Body of pancreas (tissue), 4 donors: ENCODE measurements around the gene SYT9.

ENCODE experiments used
- CTCF ChIP-seq, 7 experiments: fragments of 450-650 bp in 4 of 7; fragments of 200-600 bp in 3 of 7; sonication (generic) in 3 of 7; IDR thresholded peaks; one replicate each; pipeline ENCODE4 v1.5.1; 2016 to 2019; ENCODE audit warnings: antibody characterized with exemption in 7 of 7
- POLR2A ChIP-seq, 3 donors: fragments of 450-650 bp; IDR thresholded peaks; one replicate each; pipeline ENCODE4 v1.6.1; 2016; ENCODE audit warnings: antibody characterized with exemption in 3 of 3, mild to moderate bottlenecking in 2 of 3

GRCh38 chr11:7486098-7486780 lies 234.5 kb downstream of the SYT9 start:
- TF ChIP-seq CTCF (IDR thresholded peaks at IDR 0.05), result no peak
- no peak for TF ChIP-seq POLR2A (IDR thresholded peaks at IDR 0.05)
